ENCODE results near the gene EML6.

The EML6 gene

DNA sequence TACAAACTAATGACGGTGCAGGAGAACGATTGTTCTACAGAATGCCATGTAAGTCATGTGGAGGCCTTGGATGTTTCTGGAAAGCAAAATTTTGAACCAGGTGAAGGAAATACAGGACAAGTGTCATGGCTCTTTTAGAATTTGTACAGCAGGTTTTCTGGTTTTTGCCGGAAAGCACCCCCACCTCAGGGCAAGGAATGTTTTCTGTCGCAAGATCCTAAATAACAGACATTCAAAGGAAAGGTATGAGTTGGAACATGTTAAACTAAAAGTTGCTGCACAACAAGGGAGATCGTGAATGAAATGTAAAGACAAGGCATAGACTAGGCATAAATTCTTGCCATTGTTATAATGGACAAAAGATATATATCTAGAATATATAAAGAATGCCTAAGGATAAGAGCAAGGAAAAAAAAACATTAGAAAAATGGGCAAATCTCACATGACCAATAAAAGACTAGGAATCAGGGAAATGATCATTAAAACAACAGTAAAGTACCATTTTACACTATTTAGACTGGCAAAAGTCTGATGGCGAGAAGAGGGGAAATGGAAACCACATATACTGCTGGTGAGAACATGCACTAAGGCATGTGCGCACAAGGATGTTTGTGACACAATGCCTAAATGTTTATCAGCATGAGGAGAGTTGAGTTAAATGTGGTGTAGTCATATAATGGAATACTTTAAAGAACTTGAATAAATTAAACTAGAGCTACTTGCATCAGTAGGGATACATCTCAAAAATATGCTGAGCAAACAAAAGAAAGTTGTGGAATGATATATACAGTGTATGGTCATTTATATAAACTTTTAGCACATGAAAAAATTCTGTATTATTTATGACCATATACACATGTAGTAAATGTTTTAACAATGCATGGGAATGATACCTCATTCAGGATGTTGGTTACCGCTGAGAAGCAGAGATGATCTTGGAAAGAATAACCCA, 127.0 kb downstream of the EML6 start:
- TF ChIP-seq, protein P1, sequence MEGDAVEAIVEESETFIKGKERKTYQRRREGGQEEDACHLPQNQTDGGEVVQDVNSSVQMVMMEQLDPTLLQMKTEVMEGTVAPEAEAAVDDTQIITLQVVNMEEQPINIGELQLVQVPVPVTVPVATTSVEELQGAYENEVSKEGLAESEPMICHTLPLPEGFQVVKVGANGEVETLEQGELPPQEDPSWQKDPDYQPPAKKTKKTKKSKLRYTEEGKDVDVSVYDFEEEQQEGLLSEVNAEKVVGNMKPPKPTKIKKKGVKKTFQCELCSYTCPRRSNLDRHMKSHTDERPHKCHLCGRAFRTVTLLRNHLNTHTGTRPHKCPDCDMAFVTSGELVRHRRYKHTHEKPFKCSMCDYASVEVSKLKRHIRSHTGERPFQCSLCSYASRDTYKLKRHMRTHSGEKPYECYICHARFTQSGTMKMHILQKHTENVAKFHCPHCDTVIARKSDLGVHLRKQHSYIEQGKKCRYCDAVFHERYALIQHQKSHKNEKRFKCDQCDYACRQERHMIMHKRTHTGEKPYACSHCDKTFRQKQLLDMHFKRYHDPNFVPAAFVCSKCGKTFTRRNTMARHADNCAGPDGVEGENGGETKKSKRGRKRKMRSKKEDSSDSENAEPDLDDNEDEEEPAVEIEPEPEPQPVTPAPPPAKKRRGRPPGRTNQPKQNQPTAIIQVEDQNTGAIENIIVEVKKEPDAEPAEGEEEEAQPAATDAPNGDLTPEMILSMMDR (IDR thresholded peaks at IDR 0.05; ENCODE audit: low read depth, low read length): no peak
- no peak overlapping the region for H3K4me3 ChIP-seq (ENCODE audit: low read depth, low read length)

- H3K4me3 ChIP-seq (ENCODE audit: low read depth, low read length): no peak overlapping the region
- TF ChIP-seq, protein P1 (IDR thresholded peaks at IDR 0.05; ENCODE audit: low read depth, low read length): no peak
Observed at GRCh38 chr2:54853616-54854310, 130.3 kb downstream of the EML6 start.

GRCh38 chr2:54855434-54855833, 132.0 kb downstream of the EML6 start:
- TF ChIP-seq, protein P1 (IDR thresholded peaks at IDR 0.05; ENCODE audit: low read depth, low read length): no peak
- H3K4me3 ChIP-seq (ENCODE audit: low read depth, low read length): no peak overlapping the region

DNA sequence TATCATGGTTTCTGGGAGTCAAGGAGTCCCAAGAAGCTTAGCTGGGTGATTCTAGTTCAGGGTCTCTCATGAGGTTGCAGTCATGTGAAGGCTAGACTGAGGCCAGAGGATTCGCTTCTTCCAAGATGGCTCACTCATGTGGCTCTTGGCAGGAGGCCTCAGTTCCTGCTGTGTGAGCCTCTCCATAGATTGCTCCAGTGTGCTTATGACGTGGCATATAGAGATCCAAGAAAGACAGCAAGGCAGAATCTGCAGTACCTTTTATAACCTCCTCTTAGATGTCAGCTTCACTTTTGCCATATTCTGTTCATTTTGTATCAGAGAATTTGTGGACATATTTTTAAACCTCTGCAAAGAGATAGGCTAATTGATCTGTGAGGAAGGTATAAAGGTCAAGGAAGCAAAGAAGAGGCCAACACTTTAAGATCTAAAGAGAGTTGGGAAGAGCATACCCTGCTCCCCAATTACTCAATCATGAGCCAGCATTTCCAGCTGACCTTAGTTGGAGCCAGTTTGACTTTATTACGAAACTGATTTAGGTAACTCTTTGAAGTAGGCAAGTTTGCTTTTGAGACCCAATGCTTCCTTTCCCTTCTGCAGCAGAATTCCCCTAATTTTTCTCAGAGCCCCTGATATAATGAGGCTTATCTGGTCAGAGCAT, 134.7 kb downstream of the EML6 start:
- TF ChIP-seq, protein P1 (IDR thresholded peaks at IDR 0.05; ENCODE audit: low read depth, low read length): no peak

DNA sequence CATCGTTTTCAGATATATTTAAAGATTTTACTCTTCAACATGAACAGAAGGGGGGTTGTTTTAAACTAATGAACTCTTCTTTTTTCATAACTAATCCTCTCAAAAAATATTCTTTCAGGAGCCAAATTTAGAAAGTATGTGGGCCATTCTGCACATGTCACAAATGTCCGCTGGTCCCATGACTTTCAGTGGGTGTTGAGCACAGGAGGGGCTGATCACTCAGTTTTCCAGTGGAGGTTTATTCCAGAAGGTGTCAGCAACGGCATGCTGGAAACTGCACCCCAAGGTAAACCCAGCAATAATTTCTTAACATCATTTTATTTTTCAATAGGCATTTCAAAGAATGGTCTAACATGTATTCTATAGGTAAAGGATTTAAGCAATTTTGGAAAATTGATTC, 136.0 kb downstream of the EML6 start:
- TF ChIP-seq, protein P1 (IDR thresholded peaks at IDR 0.05; ENCODE audit: low read depth, low read length): no peak
- H3K4me3 ChIP-seq (ENCODE audit: low read depth, low read length): no peak overlapping the region

More for the DNA sequence above, 134.7 kb downstream of the EML6 start:
- H3K4me3 ChIP-seq (ENCODE audit: low read depth, low read length): no peak overlapping the region

DNA sequence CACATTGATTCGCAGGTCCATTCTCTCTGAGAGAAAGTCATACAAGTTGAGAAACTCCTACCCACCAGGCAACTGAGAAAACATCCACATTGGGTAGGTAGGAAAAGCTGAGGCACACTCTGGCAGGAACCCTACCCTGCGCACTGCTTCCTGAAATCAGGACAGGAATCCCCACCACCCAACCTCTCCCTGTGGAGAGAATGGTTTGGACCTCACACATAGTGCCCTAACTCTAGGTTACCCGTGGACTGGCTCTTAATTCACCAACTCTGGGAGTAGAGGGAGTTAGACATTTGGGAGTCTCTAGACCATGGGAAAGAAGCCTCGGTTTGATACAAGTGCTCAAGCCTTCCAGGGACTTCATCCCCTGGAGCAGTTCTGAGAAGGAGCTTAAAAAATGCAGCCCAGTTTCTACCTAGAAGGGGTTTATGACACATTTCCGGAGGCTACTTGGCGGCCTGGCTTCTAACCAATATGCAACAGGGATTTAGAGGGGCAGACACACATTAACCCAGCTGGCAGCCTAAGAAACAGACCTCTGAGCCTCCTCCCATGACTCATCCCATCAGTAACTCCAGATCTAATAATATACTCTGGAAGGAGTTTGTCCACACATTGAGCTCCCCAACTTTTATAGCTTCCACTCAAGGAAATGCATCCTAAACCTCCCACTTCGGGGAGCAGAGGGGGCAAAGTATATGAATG, 136.7 kb downstream of the EML6 start:
- TF ChIP-seq, protein P1 (IDR thresholded peaks at IDR 0.05; ENCODE audit: low read depth, low read length): no peak
- H3K4me3 ChIP-seq (ENCODE audit: low read depth, low read length): no peak overlapping the region
